ENCODE data around the gene NPEPPS.
A peak's percentile ranks its signal among the peaks of the same experiment; 100 is the strongest.

Gene NPEPPS

DNA sequence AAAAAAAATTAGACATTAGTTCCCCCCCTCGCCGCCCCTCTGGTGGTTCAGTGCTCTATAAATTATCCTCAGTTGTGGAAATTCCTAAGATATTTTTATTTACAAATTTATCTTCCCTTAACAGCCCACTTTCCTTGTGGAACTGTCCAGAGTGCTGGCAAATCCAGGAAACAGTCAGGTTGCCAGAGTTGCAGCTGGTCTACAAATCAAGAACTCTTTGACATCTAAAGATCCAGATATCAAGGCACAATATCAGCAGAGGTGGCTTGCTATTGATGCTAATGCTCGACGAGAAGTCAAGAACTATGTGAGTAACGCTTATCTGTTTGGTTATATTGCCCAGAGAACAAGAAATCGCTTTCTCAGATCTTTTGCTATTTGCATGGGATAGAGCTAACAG, 121.7 kb downstream of the NPEPPS start:
- H3K9ac ChIP-seq (ENCODE audit: low read depth, low read length) = no peak overlapping the region
- H3K4me3 ChIP-seq (ENCODE audit: low read length) = peak overlapping the region; percentile 98; the same call in 1 of the 2 replicates
- no peaks in the 10 kb centered on the region for H3K27me3 ChIP-seq (ENCODE audit: insufficient read depth, low read length)
- H3K9me3 ChIP-seq (ENCODE audit: insufficient read depth, low read depth, low read length) = no peaks in the 10 kb centered on the region
- no peak overlapping the region for H3K27ac ChIP-seq (ENCODE audit: low read length)
- H3K4me1 ChIP-seq (ENCODE audit: insufficient read depth, low read length) = peaks cover 12% of the 10 kb centered on the region
- peaks cover 69% of the 10 kb centered on the region for H3K36me3 ChIP-seq (ENCODE audit: insufficient read depth, low read depth, low read length)

DNA sequence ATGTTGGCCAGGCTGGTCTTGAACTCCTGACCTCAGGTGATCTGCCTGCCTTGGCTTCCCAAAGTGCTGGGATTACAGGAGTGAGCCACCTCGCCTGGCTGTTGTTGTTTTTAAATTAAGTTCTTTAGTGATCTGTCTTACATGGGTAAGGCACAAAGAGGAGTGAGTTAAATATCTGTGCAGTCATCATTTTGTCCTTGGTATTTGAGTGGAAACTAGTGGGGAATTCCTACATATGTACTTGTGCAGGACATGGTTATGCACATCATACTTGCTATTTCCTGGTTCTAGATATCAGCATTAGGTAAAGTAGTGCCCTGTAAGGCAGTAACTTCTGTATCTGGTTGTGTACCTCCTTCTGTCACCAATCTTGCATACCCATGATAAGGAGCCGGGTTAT, 122.5 kb downstream of the NPEPPS start:
- Histone ChIP-seq H3K4me3 (ENCODE audit: low read length) (no peak overlapping the region), H3K9me3 (ENCODE audit: insufficient read depth, low read depth, low read length) (no peaks in the 10 kb centered on the region), H3K27me3 (ENCODE audit: insufficient read depth, low read length) (no peaks in the 10 kb centered on the region), H3K36me3 (ENCODE audit: insufficient read depth, low read depth, low read length) (peaks cover 78% of the 10 kb centered on the region), H3K27ac (ENCODE audit: low read length) (no peak overlapping the region), H3K9ac (ENCODE audit: low read depth, low read length) (no peak overlapping the region), H3K4me1 (ENCODE audit: insufficient read depth, low read length) (peaks cover 12% of the 10 kb centered on the region)

DNA sequence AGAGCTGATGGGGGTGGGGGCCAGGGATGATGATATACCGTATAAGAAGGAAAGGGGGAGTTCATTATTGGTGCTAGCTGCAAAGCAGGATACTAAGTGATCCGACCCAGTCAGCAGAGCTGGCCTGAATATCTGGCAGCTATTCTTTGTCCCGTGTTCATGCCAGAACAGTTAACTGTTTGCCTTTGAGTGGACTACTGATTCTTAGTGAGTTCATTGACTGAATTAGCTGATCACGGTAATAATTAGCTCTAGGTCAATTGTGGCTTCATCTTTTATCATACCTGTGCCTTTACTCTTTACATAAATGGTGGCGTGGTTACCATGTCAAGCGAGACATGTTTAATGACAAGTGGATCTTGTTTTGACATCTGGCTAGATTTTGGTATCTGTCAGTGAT, 124.1 kb downstream of the NPEPPS start:
- Histone ChIP-seq H3K4me3 (ENCODE audit: low read length) (no peak overlapping the region), H3K27ac (ENCODE audit: low read length) (no peak overlapping the region), H3K27me3 (ENCODE audit: insufficient read depth, low read length) (no peaks in the 10 kb centered on the region), H3K36me3 (ENCODE audit: insufficient read depth, low read depth, low read length) (peaks cover 93% of the 10 kb centered on the region), H3K9ac (ENCODE audit: low read depth, low read length) (no peak overlapping the region), H3K9me3 (ENCODE audit: insufficient read depth, low read depth, low read length) (no peaks in the 10 kb centered on the region), H3K4me1 (ENCODE audit: insufficient read depth, low read length) (peaks cover 12% of the 10 kb centered on the region)

DNA sequence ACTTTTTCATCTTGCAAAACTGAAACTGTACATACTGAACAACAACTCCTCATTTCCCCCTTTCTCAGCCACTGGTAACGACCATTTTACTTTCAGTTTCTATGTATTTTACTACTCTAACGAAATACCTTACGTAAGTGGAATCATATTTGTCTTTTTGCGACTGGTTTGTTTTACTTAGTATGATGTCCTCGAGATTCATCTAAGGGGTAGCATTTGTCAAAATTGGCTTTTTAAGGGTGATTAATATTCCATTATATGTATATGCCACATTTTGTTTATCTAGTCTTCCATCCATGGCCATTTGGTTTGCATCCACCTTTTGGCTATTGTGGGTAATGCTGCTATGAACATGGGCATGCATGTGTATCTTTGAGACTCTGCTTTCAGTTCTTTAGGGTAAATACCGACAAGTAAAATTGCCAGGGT, 129.2 kb downstream of the NPEPPS start:
- no peak overlapping the region for H3K27ac ChIP-seq (ENCODE audit: low read length)
- peaks cover 100% of the 10 kb centered on the region for H3K36me3 ChIP-seq (ENCODE audit: insufficient read depth, low read depth, low read length)
- H3K9ac ChIP-seq (ENCODE audit: low read depth, low read length) = no peak overlapping the region
- peaks cover 7% of the 10 kb centered on the region; the same call in 1 of the 2 replicates for H3K4me1 ChIP-seq (ENCODE audit: insufficient read depth, low read length)
- no peaks in the 10 kb centered on the region for H3K27me3 ChIP-seq (ENCODE audit: insufficient read depth, low read length)
- H3K9me3 ChIP-seq (ENCODE audit: insufficient read depth, low read depth, low read length) = no peaks in the 10 kb centered on the region
- no peak overlapping the region for H3K4me3 ChIP-seq (ENCODE audit: low read length)

DNA sequence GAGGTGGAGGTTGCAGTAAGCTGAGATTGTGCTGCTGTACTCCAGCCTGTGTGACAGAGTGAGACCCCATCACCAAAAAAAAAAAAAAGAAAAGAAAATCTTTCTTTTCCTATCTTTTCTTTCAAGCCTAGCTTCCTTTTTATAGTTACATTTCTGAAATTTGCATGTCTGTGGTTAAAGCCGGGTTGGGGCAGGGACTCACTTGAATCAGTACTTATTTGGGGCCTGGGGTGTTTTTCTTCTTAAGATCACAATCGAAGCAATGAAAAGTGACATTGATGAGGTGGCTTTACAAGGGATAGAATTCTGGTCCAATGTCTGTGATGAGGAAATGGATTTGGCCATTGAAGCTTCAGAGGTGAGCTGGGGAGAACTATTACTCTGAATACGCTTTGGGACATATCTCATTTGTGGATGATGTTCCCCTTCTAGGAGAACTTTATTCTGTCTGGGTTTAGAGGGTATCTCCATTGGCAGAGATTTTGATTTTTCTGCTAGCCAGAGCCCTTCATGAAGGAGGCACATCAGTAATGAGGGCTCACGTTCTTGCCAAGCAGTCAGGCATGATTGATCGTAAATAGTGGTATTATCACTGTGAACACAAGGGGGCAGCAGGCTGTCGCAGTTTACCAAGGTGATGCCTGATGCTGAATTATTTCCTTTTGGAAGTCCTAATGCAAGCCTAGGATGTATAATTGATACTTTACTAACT, 133.2 kb downstream of the NPEPPS start:
- no peaks in the 10 kb centered on the region for H3K27me3 ChIP-seq (ENCODE audit: insufficient read depth, low read length)
- H3K36me3 ChIP-seq (ENCODE audit: insufficient read depth, low read depth, low read length) = peaks cover 98% of the 10 kb centered on the region
- H3K4me3 ChIP-seq (ENCODE audit: low read length) = no peak overlapping the region
- no peaks in the 10 kb centered on the region for H3K9me3 ChIP-seq (ENCODE audit: insufficient read depth, low read depth, low read length)
- H3K27ac ChIP-seq (ENCODE audit: low read length) = no peak overlapping the region
- H3K9ac ChIP-seq (ENCODE audit: low read depth, low read length) = no peak overlapping the region
- H3K4me1 ChIP-seq (ENCODE audit: insufficient read depth, low read length) = peaks cover 7% of the 10 kb centered on the region; the same call in 1 of the 2 replicates

DNA sequence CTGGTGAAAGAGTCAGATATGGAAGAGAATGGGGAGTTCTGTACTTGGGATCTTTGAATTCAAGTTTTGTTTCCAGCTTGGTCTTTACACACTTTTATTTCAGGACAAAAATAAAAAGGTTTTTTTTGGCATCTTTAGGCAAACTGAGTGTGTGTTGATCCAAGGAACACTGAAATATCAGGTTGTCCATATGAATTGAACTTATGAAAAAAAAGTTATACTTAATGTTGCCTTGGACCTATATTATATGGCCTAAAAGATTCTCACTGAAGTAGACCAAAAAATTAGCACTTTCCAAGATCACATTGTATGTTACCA, 133.7 kb downstream of the NPEPPS start:
- Histone ChIP-seq H3K27me3 (ENCODE audit: insufficient read depth, low read length) (no peaks in the 10 kb centered on the region), H3K9ac (ENCODE audit: low read depth, low read length) (peak overlapping the region; percentile 0; the same call in 1 of the 2 replicates), H3K27ac (ENCODE audit: low read length) (no peak overlapping the region), H3K4me3 (ENCODE audit: low read length) (no peak overlapping the region), H3K4me1 (ENCODE audit: insufficient read depth, low read length) (peaks cover 7% of the 10 kb centered on the region; the same call in 1 of the 2 replicates), H3K9me3 (ENCODE audit: insufficient read depth, low read depth, low read length) (no peaks in the 10 kb centered on the region), H3K36me3 (ENCODE audit: insufficient read depth, low read depth, low read length) (peaks cover 98% of the 10 kb centered on the region)

DNA sequence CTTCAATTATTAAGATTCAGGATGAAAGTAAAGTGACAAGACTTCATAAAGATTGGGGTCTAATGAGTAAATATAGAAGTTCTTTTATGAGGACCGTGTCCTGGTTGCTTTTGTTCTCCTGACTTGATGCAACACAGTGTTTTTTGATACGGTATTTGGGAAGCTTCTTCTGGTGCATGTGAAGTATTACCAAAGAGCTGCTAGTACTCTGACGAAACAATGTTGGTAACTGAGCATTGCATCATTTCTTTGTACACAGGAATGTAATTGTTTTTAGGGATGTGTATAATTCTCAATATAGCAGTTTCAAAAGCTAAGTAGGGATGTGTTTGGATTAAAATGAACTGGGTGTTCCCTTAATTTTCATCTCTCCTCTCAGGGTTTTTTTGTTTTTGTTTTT, 134.7 kb downstream of the NPEPPS start:
- Histone ChIP-seq H3K27ac (ENCODE audit: low read length) (no peak overlapping the region), H3K4me3 (ENCODE audit: low read length) (no peak overlapping the region), H3K4me1 (ENCODE audit: insufficient read depth, low read length) (peaks cover 7% of the 10 kb centered on the region; the same call in 1 of the 2 replicates), H3K36me3 (ENCODE audit: insufficient read depth, low read depth, low read length) (peaks cover 98% of the 10 kb centered on the region), H3K9me3 (ENCODE audit: insufficient read depth, low read depth, low read length) (no peaks in the 10 kb centered on the region), H3K27me3 (ENCODE audit: insufficient read depth, low read length) (no peaks in the 10 kb centered on the region), H3K9ac (ENCODE audit: low read depth, low read length) (no peak overlapping the region)

DNA sequence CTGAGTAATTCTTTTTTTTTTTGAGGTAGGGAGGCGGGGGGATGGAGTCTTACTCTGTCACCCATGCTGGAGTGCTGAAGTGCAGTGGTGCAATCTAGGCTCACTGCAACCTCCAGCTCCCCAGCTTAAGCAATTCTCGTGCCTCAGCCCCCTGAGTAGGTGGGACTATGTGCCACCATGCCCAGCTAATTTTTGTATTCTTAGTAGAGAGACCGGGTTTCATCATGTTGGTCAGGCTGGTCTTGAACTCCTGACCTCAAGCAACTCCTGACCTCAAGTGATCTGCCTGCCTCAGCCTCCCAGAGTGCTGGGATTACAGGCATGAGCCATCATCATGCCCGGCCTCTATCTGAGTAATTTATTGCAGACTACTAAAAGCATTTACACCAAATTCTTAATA, 138.2 kb downstream of the NPEPPS start:
- no peak overlapping the region for H3K4me3 ChIP-seq (ENCODE audit: low read length)
- no peaks in the 10 kb centered on the region for H3K27me3 ChIP-seq (ENCODE audit: insufficient read depth, low read length)
- H3K9me3 ChIP-seq (ENCODE audit: insufficient read depth, low read depth, low read length) = no peaks in the 10 kb centered on the region
- peaks cover 7% of the 10 kb centered on the region; the same call in 1 of the 2 replicates for H3K4me1 ChIP-seq (ENCODE audit: insufficient read depth, low read length)
- H3K9ac ChIP-seq (ENCODE audit: low read depth, low read length) = no peak overlapping the region
- H3K36me3 ChIP-seq (ENCODE audit: insufficient read depth, low read depth, low read length) = peaks cover 98% of the 10 kb centered on the region
- no peak overlapping the region for H3K27ac ChIP-seq (ENCODE audit: low read length)

DNA sequence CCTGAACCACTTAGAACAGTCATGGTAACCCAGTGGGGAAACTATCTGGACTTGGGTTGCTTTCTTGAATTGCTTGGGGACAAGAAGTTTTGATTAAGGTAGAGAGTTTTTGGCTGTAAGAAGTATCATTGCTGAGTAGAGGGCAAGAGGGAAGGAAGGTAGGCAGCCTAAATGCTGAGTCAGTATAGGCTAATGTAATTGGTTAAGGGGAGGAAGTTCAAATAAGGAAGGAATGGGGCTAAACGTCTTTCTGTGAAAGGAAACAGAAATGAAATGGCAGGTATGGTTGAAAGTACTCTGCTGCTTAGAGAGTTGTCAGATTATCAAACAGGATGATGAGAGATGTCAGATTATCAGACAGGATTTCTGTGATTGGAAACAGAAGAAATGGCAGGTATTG, 139.2 kb downstream of the NPEPPS start:
- Histone ChIP-seq H3K27ac (ENCODE audit: low read length) (no peak overlapping the region), H3K4me3 (ENCODE audit: low read length) (no peak overlapping the region), H3K9ac (ENCODE audit: low read depth, low read length) (no peak overlapping the region), H3K27me3 (ENCODE audit: insufficient read depth, low read length) (no peaks in the 10 kb centered on the region), H3K4me1 (ENCODE audit: insufficient read depth, low read length) (peaks cover under 1% of the 10 kb centered on the region; the same call in 1 of the 2 replicates), H3K36me3 (ENCODE audit: insufficient read depth, low read depth, low read length) (peaks cover 98% of the 10 kb centered on the region), H3K9me3 (ENCODE audit: insufficient read depth, low read depth, low read length) (no peaks in the 10 kb centered on the region)

Data from iPS-20b (cell line).